Embryonic facial prominence (tissue), 1 donor: ENCODE data around the gene TEX264.

Source experiments
- DNase-seq: peaks from one replicate; pipeline ENCODE4 v3.0.0-alpha.2; 2016; ENCODE audit errors: extremely low spot score

Gene TEX264

GRCh38 chr3:51750878-51751277, 79.8 kb downstream of the TEX264 start:
- DNase-seq, result no peak

- DNase-seq, result no peak
These were observed 80.2 kb downstream of the TEX264 start for GRCh38 chr3:51751287-51751686.
